Measurements from ENCODE around the gene BCAS3.

BCAS3 gene

GRCh38 chr17:61129267-61130254 lies 451.9 kb downstream of the BCAS3 start:
- no peak overlapping the region for H3K27ac Mint-ChIP-seq (ENCODE audit: low read depth)
- H3K4me3 Mint-ChIP-seq = no peak overlapping the region
- ATAC-seq (replicated peaks; ENCODE audit: extremely low read depth, poor library complexity, severe bottlenecking) = no peak
- no peaks in the 10 kb centered on the region for H3K9me3 Mint-ChIP-seq
- H3K4me1 Mint-ChIP-seq = peaks cover 11% of the 10 kb centered on the region
- no peaks in the 10 kb centered on the region for H3K27me3 Mint-ChIP-seq
- peaks cover 4% of the 10 kb centered on the region for H3K36me3 Mint-ChIP-seq (ENCODE audit: insufficient read depth)
- no peak for DNase-seq (ENCODE audit: low spot score in 2 of 2)

- H3K36me3 Mint-ChIP-seq (ENCODE audit: insufficient read depth) = peaks cover 4% of the 10 kb centered on the region
- H3K9me3 Mint-ChIP-seq = no peaks in the 10 kb centered on the region
- no peak overlapping the region for H3K4me3 Mint-ChIP-seq
- H3K27me3 Mint-ChIP-seq = no peaks in the 10 kb centered on the region
- no peak overlapping the region for H3K27ac Mint-ChIP-seq (ENCODE audit: low read depth)
- H3K4me1 Mint-ChIP-seq = peaks cover 11% of the 10 kb centered on the region
- no peak for DNase-seq (ENCODE audit: low spot score in 2 of 2)
- no peak for ATAC-seq (replicated peaks; ENCODE audit: extremely low read depth, poor library complexity, severe bottlenecking)
These were observed 452.7 kb downstream of the BCAS3 start for GRCh38 chr17:61130330-61130729.

- Mint-ChIP-seq H3K27me3 (no peaks in the 10 kb centered on the region), H3K9me3 (no peaks in the 10 kb centered on the region), H3K27ac (ENCODE audit: low read depth) (no peak overlapping the region), H3K4me3 (no peak overlapping the region), H3K4me1 (peaks cover 11% of the 10 kb centered on the region), H3K36me3 (ENCODE audit: insufficient read depth) (peaks cover 4% of the 10 kb centered on the region)
- DNase-seq (ENCODE audit: low spot score in 2 of 2) = no peak
- ATAC-seq (replicated peaks; ENCODE audit: extremely low read depth, poor library complexity, severe bottlenecking) = no peak
These were observed 453.9 kb downstream of the BCAS3 start for GRCh38 chr17:61131585-61131984.

GRCh38 chr17:61132524-61132923 lies 454.9 kb downstream of the BCAS3 start:
- Mint-ChIP-seq H3K36me3 (ENCODE audit: insufficient read depth) (peaks cover 2% of the 10 kb centered on the region), H3K27me3 (no peaks in the 10 kb centered on the region), H3K9me3 (no peaks in the 10 kb centered on the region), H3K4me1 (peaks cover 11% of the 10 kb centered on the region), H3K4me3 (no peak overlapping the region), H3K27ac (ENCODE audit: low read depth) (no peak overlapping the region)
- ATAC-seq (replicated peaks; ENCODE audit: extremely low read depth, poor library complexity, severe bottlenecking) (no peak), DNase-seq (ENCODE audit: low spot score in 2 of 2) (no peak)

GRCh38 chr17:61133853-61134252 lies 456.2 kb downstream of the BCAS3 start:
- Mint-ChIP-seq H3K9me3 (no peaks in the 10 kb centered on the region), H3K36me3 (ENCODE audit: insufficient read depth) (peaks cover 2% of the 10 kb centered on the region), H3K27ac (ENCODE audit: low read depth) (no peak overlapping the region), H3K4me3 (no peak overlapping the region), H3K27me3 (no peaks in the 10 kb centered on the region), H3K4me1 (peaks cover 10% of the 10 kb centered on the region)
- DNase-seq (ENCODE audit: low spot score in 2 of 2) (no peak), ATAC-seq (replicated peaks; ENCODE audit: extremely low read depth, poor library complexity, severe bottlenecking) (no peak)

GRCh38 chr17:61134551-61135235 lies 457.0 kb downstream of the BCAS3 start:
- Mint-ChIP-seq H3K36me3 (ENCODE audit: insufficient read depth) (no peaks in the 10 kb centered on the region), H3K27ac (ENCODE audit: low read depth) (no peak overlapping the region), H3K4me1 (peaks cover 15% of the 10 kb centered on the region), H3K4me3 (no peak overlapping the region), H3K9me3 (no peaks in the 10 kb centered on the region), H3K27me3 (no peaks in the 10 kb centered on the region)
- no peak for ATAC-seq (replicated peaks; ENCODE audit: extremely low read depth, poor library complexity, severe bottlenecking)
- no peak for DNase-seq (ENCODE audit: low spot score in 2 of 2)

GRCh38 chr17:61135782-61136181 lies 458.1 kb downstream of the BCAS3 start:
- H3K9me3 Mint-ChIP-seq = no peaks in the 10 kb centered on the region
- H3K4me1 Mint-ChIP-seq = peaks cover 20% of the 10 kb centered on the region
- no peak overlapping the region for H3K27ac Mint-ChIP-seq (ENCODE audit: low read depth)
- H3K36me3 Mint-ChIP-seq (ENCODE audit: insufficient read depth) = no peaks in the 10 kb centered on the region
- H3K27me3 Mint-ChIP-seq = no peaks in the 10 kb centered on the region
- DNase-seq (ENCODE audit: low spot score in 2 of 2) (no peak), ATAC-seq (replicated peaks; ENCODE audit: extremely low read depth, poor library complexity, severe bottlenecking) (no peak)
- H3K4me3 Mint-ChIP-seq = no peak overlapping the region

GRCh38 chr17:61136296-61136695 lies 458.6 kb downstream of the BCAS3 start:
- Mint-ChIP-seq H3K27me3 (no peaks in the 10 kb centered on the region), H3K4me1 (peaks cover 20% of the 10 kb centered on the region), H3K9me3 (no peaks in the 10 kb centered on the region), H3K27ac (ENCODE audit: low read depth) (no peak overlapping the region), H3K36me3 (ENCODE audit: insufficient read depth) (no peaks in the 10 kb centered on the region), H3K4me3 (no peak overlapping the region)
- DNase-seq (ENCODE audit: low spot score in 2 of 2) (no peak), ATAC-seq (replicated peaks; ENCODE audit: extremely low read depth, poor library complexity, severe bottlenecking) (no peak)

GRCh38 chr17:61139219-61139618 lies 461.6 kb downstream of the BCAS3 start:
- Mint-ChIP-seq H3K27me3 (no peaks in the 10 kb centered on the region), H3K36me3 (ENCODE audit: insufficient read depth) (no peaks in the 10 kb centered on the region), H3K4me1 (peaks cover 15% of the 10 kb centered on the region), H3K9me3 (no peaks in the 10 kb centered on the region), H3K27ac (ENCODE audit: low read depth) (peak overlapping the region; percentile 90), H3K4me3 (peak overlapping the region; percentile 36)
- DNase-seq (ENCODE audit: low spot score in 2 of 2) (peak in 1 of 2 donors; percentile 54), ATAC-seq (replicated peaks; ENCODE audit: extremely low read depth, poor library complexity, severe bottlenecking) (peak; percentile 99)

- no peak for DNase-seq (ENCODE audit: low spot score in 2 of 2)
- no peak for ATAC-seq (replicated peaks; ENCODE audit: extremely low read depth, poor library complexity, severe bottlenecking)
- H3K27me3 Mint-ChIP-seq = no peaks in the 10 kb centered on the region
- H3K9me3 Mint-ChIP-seq = no peaks in the 10 kb centered on the region
- no peak overlapping the region for H3K4me3 Mint-ChIP-seq
- H3K4me1 Mint-ChIP-seq = peaks cover 15% of the 10 kb centered on the region
- no peak overlapping the region for H3K27ac Mint-ChIP-seq (ENCODE audit: low read depth)
- peaks cover 2% of the 10 kb centered on the region for H3K36me3 Mint-ChIP-seq (ENCODE audit: insufficient read depth)
These were observed 462.6 kb downstream of the BCAS3 start for GRCh38 chr17:61140081-61140786.

- Mint-ChIP-seq H3K27me3 (no peaks in the 10 kb centered on the region), H3K4me1 (peaks cover 15% of the 10 kb centered on the region), H3K27ac (ENCODE audit: low read depth) (no peak overlapping the region), H3K4me3 (no peak overlapping the region), H3K9me3 (no peaks in the 10 kb centered on the region), H3K36me3 (ENCODE audit: insufficient read depth) (peaks cover 2% of the 10 kb centered on the region)
- ATAC-seq (replicated peaks; ENCODE audit: extremely low read depth, poor library complexity, severe bottlenecking) (no peak), DNase-seq (ENCODE audit: low spot score in 2 of 2) (no peak)
These were observed 465.4 kb downstream of the BCAS3 start for GRCh38 chr17:61143026-61143425.

GRCh38 chr17:61144137-61144536 lies 466.5 kb downstream of the BCAS3 start:
- Mint-ChIP-seq H3K4me1 (peaks cover 12% of the 10 kb centered on the region), H3K36me3 (ENCODE audit: insufficient read depth) (peaks cover 2% of the 10 kb centered on the region), H3K4me3 (no peak overlapping the region), H3K27ac (ENCODE audit: low read depth) (no peak overlapping the region), H3K27me3 (no peaks in the 10 kb centered on the region), H3K9me3 (no peaks in the 10 kb centered on the region)
- no peak for DNase-seq (ENCODE audit: low spot score in 2 of 2)
- no peak for ATAC-seq (replicated peaks; ENCODE audit: extremely low read depth, poor library complexity, severe bottlenecking)

All from central memory CD8-positive, alpha-beta T cell (primary cell).